C4-2B (cell line): ENCODE measurements around the gene SLC6A6.

ENCODE experiments used
- ZFX ChIP-seq: fragments of 450-650 bp; IDR thresholded peaks from 2 replicates; pipeline ENCODE4 v1.6.1; 2017
- TF ChIP-seq, protein P1 (sequence below): fragments of 450-650 bp; conservative IDR thresholded peaks from 2 replicates; pipeline ENCODE4 v1.5.1; 2017; ENCODE audit warnings: mild to moderate bottlenecking

DNA sequence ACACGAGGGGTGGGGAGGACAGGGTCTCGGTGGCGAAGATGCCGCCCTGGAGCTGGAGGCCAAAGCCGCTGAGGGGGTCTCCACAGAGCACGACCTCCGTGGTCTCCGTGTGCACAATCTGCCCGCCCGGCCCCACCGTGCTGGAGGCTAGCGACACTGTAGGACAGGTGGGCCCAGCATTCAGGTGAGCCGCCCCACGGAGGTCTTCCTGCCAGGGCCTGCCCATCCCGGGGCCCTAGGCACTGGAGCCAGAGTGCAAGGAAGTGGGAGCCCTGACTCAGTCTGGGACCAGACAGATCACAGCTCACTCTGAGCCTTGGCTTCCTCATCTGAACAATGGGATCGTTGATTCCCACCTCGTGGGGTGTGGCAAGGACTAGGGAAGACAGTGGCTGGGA lies 111.9 kb downstream of the SLC6A6 start:
- TF ChIP-seq, protein P1, sequence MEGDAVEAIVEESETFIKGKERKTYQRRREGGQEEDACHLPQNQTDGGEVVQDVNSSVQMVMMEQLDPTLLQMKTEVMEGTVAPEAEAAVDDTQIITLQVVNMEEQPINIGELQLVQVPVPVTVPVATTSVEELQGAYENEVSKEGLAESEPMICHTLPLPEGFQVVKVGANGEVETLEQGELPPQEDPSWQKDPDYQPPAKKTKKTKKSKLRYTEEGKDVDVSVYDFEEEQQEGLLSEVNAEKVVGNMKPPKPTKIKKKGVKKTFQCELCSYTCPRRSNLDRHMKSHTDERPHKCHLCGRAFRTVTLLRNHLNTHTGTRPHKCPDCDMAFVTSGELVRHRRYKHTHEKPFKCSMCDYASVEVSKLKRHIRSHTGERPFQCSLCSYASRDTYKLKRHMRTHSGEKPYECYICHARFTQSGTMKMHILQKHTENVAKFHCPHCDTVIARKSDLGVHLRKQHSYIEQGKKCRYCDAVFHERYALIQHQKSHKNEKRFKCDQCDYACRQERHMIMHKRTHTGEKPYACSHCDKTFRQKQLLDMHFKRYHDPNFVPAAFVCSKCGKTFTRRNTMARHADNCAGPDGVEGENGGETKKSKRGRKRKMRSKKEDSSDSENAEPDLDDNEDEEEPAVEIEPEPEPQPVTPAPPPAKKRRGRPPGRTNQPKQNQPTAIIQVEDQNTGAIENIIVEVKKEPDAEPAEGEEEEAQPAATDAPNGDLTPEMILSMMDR, result no peak
- no peak for TF ChIP-seq ZFX
